SH-SY5Y (cell line): ENCODE measurements around the gene PIP5K1B.

Source experiments
- GATA2 ChIP-seq: IDR thresholded peaks from 2 replicates; pipeline ENCODE4 v1.6.1; 2011; ENCODE audit warnings: mild to moderate bottlenecking, low read depth, low read length
- GATA3 ChIP-seq: IDR thresholded peaks from 2 replicates; pipeline ENCODE4 v1.6.1; 2011; ENCODE audit warnings: low read depth, mild to moderate bottlenecking, low read length, moderate library complexity

PIP5K1B gene

DNA sequence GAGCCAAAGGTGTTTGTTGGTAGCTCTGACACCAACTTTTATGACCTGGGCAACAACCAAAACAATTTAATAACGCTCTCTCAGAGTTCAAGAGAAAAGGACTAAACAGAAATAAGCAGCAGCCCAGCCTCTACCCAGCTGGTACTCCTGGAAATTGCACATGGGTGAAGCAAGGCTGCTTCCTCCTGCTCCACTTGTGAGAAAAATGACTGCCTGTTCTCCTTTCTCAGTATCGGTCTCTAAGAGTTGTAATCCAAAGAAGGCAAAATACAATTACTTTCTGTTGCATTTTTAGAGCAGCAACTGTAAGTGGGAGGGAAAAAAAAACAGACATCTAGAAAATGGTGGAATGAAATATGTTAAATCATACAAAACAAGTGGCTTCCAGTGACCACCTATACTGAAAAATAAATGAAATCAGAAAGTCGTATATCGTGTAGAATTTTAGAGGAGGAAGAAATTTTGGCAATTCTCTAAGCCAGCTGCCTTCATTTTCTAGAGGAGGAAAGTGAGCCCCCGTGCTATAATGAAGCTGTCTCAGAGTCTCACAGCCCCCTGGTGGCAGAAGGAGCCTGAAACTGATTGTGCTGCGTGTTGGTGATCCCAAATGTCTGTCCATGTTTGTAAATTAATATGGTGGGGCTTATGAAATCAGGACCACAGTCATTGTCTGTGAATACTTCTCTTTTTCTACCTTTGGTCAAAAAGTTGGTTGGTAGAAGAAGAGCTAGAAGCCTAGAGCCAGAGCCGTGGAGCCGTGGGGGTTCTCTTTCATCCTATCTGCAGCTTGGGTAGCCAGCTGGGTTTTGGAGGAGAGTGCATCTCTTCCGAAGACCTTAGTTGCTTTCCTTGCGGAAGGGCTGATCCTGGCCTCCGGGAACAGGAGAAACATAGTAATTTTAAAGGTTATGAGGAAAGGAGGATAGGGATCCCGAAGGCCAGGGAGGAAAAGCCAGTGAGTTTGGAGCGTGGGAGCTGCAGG, 139.9 kb downstream of the PIP5K1B start:
- TF ChIP-seq GATA2 = no peak
- TF ChIP-seq GATA3 = no peak

DNA sequence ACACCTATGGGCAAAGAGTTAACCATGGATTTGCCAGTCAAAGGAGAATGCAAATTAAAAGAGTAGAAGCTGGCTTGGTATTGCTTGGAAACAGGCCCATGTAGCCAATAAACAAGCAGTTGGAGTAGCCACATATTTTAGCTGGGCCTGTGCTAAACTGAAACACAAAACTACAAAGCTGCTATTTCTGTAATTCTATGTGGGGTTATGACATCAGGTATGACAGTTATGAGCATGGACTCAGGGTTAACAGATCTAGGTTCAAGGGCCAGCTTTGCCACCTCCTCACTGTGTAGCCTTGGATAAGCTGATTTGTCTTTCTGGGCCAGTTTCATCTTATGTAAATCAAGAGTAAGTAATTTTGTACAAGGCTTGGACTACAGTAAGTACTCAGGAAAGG, 142.7 kb downstream of the PIP5K1B start:
- TF ChIP-seq GATA2 = no peak

DNA sequence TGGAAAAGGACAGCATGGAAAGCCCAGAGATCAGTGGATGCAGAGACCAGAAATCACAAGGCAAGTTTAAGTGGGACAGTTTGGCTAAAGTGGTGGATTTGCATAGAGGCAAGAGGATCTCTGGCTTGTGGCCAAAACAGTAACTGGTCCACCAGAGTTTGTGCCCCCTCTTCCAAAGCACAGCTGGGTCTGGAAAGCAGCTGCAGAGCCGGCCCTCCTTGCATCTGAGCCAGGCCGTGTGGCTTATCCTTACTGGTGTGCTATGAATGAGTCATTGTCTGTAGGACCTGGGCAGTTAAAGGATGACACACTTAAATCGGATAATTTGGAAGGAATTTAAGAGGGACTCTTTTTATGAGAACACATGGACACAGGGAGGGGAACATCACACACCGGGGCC, 146.6 kb downstream of the PIP5K1B start:
- no peak for TF ChIP-seq GATA3
- no peak for TF ChIP-seq GATA2

DNA sequence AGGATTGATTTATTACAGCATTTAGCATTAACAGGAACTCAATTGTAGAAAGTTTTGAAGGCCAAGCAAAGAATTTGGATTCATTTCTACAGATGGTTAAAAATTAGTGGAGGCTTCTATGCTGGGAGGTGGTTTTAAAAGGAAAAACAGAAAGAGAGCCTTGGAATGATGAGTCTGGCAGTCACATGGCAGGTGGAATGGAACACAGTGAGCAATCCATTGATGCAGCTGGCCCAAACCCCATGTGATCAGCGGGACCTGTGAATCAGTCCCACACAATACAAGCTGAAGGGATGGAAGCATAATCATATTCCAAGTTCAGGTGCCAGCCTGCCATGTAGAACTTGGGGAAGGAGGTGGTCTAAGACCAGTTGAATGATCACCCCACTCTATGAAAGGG, 147.9 kb downstream of the PIP5K1B start:
- TF ChIP-seq GATA2 = no peak
- no peak for TF ChIP-seq GATA3

DNA sequence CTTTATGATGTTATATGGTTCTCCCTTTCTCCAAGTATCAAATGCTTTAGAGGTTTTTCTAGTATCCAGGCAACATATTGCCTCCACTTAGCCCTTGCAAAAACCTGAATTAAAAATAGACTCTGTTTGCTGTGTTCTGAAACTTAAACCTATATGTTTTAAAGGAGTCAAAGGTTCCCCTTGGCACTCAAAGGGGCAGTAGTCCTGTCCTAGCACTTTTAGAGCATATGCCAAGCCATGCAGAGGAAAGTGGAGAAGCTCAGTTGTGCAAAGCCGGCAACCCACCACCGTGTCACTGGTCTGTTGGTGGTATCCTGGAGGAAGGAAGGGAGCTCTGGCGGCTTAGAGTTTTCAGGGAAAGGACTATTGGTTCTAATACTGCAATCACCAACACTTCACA, 154.3 kb downstream of the PIP5K1B start:
- TF ChIP-seq GATA3 (no peak), GATA2 (no peak)

DNA sequence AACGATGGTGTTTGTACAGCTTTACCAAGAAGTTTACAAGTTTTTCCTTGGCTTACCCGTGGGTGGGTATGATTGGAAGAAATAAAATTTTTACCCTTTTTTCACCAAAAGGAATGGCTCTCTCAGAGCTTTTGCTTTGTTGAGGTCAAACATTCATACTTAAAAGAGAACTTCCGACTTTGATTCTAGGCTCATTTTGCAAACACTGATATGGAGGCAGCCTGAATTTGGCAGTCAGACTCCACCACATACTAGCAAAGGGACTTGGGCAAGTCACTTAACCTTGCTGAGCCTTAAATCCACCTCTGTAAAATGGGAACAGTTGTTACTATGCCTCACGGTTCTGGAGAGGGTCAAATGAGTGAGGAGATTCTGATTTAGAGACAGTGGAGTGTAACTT, 155.4 kb downstream of the PIP5K1B start:
- TF ChIP-seq GATA2 = no peak
- TF ChIP-seq GATA3 = no peak

DNA sequence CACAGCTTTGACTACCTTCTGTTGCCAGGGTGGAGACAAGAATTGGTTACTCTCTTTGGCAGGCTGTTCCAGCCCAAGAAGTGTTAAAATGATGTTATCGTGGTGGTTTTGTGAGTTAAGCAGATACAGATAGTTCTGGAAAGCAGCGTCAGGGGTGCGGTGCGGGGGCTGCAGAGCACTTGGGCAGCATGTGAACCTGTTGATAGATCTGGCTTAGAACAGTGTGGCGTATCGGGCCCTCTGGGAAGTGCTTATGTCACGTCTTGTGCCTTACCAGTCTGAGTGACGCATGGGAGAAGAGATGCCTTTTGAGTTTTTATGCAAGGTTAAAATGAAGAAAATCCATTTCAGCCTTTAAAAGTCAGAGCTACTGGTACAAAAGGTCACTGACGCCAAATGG, 156.4 kb downstream of the PIP5K1B start:
- TF ChIP-seq GATA3 = no peak
- no peak for TF ChIP-seq GATA2

DNA sequence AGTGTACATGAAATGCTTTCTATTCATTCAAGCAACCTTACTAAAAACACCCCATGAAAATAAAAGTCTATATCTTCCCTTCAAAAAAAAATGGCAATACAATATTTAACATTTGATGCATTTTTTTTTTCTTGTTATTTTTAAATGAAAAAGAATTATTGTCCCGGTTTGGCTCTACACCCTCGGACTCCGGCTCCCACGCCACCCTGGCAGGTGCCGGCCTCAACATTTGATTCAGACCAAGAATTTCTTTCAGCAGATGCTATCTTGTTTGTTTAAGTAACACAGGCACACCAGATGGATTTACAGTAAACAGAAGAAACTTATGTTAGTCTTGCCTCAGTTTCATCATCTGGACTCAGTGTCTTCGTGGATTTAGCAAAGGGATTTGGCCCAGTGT, 162.0 kb downstream of the PIP5K1B start:
- no peak for TF ChIP-seq GATA2

DNA sequence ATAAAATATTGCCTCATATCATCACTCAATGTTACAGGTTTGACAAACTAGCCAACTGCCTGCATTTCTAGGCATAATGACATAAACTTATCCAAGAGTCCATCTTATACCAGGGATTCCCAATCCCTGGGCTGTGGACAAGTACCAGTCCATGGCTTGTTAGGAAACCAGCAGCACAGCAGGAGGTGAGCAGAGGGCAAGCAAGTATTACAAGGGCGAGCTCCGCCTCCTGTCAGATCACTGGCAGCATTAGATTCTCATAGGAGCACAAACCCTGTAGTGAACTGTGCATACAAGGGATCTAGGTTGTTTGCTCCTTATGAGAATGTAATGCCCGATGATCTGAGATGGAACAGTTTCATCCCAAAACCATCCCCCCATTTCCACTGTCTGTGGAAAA, 164.0 kb downstream of the PIP5K1B start:
- no peak for TF ChIP-seq GATA2
- TF ChIP-seq GATA3 = no peak

DNA sequence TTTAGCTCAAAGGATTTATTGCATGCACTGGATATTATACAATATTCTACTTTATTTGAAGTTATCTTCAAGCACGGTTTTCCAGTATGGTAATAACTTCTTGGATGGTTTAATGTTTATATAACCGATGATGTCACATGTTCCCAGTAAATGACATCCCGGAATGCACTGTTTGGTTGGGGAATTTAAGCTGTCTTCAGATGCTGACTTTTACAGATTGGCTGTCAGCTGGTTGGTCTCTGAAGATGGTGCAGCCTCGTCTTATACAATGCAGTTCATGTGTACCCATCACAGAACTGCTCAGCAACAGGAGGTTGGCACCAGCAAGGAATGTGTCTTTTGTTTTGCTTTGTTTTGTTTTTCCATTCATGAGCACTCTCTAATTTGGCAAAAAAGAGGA, 165.0 kb downstream of the PIP5K1B start:
- TF ChIP-seq GATA2 = no peak
- TF ChIP-seq GATA3 = no peak

DNA sequence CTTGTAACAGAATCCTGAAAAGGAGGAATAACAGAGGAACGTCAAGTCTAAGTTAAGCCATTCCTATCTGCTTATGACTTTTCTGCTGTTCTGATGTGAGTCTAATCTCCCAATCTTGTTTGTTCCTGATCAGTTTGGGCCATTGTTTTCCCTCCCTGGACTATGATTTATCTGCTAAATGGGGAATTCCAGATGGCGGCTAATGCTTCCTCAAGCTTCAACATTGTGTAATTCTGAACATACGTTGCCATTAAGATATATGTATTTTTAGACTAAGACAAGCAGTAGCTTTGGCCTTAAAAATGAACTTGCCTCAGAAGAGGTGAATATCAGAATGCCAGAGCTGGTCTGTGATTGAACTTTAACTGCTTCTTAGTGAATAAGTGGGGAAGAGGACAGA, 166.2 kb downstream of the PIP5K1B start:
- TF ChIP-seq GATA3 (no peak), GATA2 (no peak)

DNA sequence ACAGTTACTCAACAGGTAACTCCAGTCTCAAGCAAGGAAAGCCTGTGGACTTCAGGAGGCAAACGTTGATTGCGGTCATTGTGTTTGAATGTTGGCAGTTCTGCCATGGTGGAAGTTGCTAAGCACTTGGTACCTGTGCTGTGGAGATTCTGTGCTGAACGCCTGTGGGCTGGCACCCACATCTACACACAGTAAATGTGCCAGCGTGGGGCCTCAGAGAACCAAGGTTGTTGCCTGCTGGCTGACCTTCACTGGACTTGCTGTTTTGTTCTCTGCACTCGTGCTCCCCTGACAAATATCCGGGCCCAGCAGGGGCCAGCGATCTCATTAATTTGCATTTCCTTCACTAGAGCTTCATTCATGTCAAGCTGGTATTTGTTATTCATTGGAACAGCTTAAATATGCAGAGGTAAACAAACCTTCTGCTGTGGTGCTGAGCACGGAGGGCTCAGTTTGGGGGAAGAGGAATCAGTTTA, 167.0 kb downstream of the PIP5K1B start:
- no peak for TF ChIP-seq GATA2
- TF ChIP-seq GATA3 = no peak

DNA sequence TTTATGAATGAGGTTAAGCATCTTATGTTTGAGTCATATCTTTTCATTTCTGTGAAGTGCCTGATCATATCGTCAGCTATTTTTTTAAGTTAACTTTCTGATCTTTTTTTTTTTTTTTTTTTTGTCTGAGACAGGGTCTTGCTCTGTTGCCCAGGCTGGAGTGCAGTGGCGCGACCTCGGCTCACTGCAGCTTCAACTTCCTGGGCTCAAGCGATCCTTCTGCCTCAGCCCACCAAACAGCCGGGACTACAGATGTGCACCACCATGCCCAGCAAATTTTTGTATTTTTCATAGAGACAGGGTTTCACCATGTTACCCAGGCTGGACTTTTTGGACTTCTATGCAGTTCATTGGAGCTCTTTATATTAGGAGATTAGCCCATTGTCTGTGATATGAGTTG, 168.1 kb downstream of the PIP5K1B start:
- no peak for TF ChIP-seq GATA3

DNA sequence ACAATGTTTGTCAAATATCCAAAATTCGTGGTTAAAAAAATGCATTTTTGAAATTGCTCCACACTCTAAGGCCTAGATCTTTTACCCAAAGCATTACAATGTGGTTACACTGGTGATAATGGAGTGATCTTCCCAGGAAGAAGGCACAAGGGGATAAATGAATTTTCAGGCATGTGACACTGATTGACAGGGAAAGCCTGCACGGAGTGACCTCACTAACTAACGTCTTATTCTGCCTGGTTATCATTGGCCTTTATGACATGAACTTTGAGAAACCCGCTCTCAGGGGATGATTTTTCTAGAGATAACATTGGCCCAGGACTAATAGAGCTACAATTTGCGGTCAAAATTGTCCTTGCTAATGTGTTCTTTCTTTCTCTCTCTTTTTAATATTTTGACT, 171.2 kb downstream of the PIP5K1B start:
- TF ChIP-seq GATA3 (no peak), GATA2 (no peak)

DNA sequence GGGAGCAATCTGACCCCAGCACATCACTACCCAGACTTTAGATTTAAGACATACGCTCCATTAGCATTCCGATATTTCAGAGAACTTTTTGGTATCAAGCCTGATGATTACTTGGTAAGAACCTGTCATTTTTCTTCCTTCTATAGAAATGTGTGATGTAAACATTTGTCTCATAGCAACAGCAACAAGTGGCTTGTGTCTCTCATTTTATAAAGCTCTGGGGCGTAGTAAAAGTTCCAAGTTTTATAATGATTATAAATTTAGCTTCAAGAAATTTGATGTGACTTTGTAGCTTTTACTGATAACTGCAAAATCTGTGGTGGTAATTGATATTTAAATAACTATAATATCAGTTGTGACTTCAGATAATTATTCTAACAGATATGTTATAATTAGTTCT, 171.6 kb downstream of the PIP5K1B start:
- no peak for TF ChIP-seq GATA3
- TF ChIP-seq GATA2 = no peak

DNA sequence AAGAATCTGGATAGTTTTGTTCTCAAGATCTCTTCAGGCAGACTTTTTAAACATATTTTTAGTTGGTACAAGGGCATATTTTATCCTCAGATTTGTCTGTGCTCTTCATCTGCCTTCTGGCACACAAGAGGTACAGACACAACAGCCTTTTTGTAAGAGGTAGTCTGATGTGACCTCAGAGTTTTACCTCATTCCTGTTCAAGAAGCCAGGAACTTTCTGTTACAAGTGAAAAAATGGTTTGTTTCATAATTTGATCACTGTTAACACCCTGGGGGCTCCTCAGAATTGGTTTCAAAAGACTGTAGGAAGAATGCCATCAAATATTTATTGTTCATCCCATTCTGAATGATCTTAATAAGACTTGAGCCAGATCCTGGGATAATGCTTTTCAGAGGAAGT, 172.2 kb downstream of the PIP5K1B start:
- TF ChIP-seq GATA2 = no peak
- TF ChIP-seq GATA3 = no peak

DNA sequence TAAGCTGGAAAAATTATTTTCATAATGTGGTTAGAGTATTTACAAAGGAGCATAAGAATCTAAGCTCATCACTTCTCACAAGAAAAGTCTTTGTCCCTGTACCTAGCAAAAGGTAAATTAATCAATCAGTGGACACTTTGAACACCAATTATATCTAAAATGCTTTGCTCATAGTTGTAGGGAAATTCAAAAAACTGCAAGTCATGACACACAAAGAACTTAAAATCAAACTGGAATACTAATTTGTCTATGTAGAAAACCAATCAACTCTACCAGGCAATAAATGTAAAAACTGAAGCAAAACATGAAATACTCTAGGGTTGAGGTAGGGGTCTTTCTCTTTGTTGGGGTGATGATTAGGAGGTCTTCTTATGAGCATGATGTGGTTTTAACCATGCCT, 173.4 kb downstream of the PIP5K1B start:
- TF ChIP-seq GATA3 (no peak), GATA2 (no peak)
